Endothelial cell (in vitro differentiated cells): Measurements from ENCODE around the gene PXDN. TPM values are rescaled to one million over a fixed set of nuclear protein-coding genes. Genes with fewer than 3 reads are reported as not detected.

Experiments
- DNase-seq: peaks from one replicate; pipeline ENCODE4 v3.0.0; 2021; ENCODE audit warnings: low spot score
- H3K27ac Mint-ChIP-seq: one replicate; pipeline ENCODE4 v1.8.0; 2021; ENCODE audit warnings: mixed read lengths, inconsistent platforms; ENCODE audit not compliant: unreplicated experiment
- H3K27me3 Mint-ChIP-seq: one replicate; pipeline ENCODE4 v1.8.0; 2021; ENCODE audit warnings: mild to moderate bottlenecking, moderate library complexity, mixed read lengths, inconsistent platforms; ENCODE audit not compliant: unreplicated experiment
- H3K36me3 Mint-ChIP-seq: one replicate; pipeline ENCODE4 v1.8.0; 2021; ENCODE audit warnings: mild to moderate bottlenecking, low read depth, mixed read lengths, inconsistent platforms; ENCODE audit not compliant: unreplicated experiment
- H3K4me1 Mint-ChIP-seq: one replicate; pipeline ENCODE4 v1.8.0; 2021; ENCODE audit warnings: mild to moderate bottlenecking, mixed read lengths, inconsistent platforms; ENCODE audit not compliant: unreplicated experiment
- H3K4me3 Mint-ChIP-seq: one replicate; pipeline ENCODE4 v1.8.0; 2021; ENCODE audit warnings: mild to moderate bottlenecking, mixed read lengths, inconsistent platforms; ENCODE audit not compliant: unreplicated experiment
- H3K9me3 Mint-ChIP-seq: one replicate; pipeline ENCODE4 v1.8.0; 2021; ENCODE audit warnings: mixed read lengths, inconsistent platforms; ENCODE audit not compliant: unreplicated experiment
- total RNA-seq: library from RNA; stranded (reverse); fragmentation: NEBNext Ultra II Directional; extraction: Animal tissue kit (Norgen Biotek cat#: 25700); gene quantifications from one replicate; pipeline ENCODE4 v1.2.1, GENCODE V29; 2021; ENCODE audit not compliant: unreplicated experiment
- TF ChIP-seq, protein P1 (sequence below): fragments of 200-600 bp; sonication (generic); IDR thresholded peaks from one replicate; pipeline ENCODE4 v1.5.0; 2021; ENCODE audit warnings: antibody characterized with exemption; ENCODE audit not compliant: unreplicated experiment

PXDN gene
- total RNA-seq, 1 donor from 2014 or later = 521 TPM

DNA sequence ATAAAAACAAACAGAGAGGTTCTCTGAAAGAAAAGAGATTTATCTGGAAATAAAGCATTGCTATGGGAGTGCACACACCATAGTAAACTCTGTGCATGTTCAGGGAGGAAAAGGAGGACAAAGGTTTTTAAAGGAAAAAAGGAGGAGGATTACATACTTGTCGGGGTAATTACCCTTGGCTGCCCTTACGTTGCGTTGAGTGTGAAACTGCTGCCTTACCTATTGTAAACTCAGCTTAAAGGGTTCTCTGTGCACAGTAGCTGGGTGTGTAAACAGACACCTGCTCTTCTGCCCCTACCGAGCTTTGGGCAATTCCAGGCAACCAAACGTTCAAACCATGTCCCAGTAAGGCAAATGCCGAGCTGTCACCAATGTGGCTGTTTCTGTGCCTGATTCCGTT, 29.6 kb upstream of the PXDN start:
- Mint-ChIP-seq H3K4me3 (no peak overlapping the region), H3K36me3 (no peaks in the 10 kb centered on the region), H3K27ac (no peak overlapping the region), H3K27me3 (peaks cover 1% of the 10 kb centered on the region), H3K4me1 (no peaks in the 10 kb centered on the region), H3K9me3 (no peaks in the 10 kb centered on the region)
- DNase-seq = no peak
- TF ChIP-seq, protein P1, sequence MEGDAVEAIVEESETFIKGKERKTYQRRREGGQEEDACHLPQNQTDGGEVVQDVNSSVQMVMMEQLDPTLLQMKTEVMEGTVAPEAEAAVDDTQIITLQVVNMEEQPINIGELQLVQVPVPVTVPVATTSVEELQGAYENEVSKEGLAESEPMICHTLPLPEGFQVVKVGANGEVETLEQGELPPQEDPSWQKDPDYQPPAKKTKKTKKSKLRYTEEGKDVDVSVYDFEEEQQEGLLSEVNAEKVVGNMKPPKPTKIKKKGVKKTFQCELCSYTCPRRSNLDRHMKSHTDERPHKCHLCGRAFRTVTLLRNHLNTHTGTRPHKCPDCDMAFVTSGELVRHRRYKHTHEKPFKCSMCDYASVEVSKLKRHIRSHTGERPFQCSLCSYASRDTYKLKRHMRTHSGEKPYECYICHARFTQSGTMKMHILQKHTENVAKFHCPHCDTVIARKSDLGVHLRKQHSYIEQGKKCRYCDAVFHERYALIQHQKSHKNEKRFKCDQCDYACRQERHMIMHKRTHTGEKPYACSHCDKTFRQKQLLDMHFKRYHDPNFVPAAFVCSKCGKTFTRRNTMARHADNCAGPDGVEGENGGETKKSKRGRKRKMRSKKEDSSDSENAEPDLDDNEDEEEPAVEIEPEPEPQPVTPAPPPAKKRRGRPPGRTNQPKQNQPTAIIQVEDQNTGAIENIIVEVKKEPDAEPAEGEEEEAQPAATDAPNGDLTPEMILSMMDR = no peak

DNA sequence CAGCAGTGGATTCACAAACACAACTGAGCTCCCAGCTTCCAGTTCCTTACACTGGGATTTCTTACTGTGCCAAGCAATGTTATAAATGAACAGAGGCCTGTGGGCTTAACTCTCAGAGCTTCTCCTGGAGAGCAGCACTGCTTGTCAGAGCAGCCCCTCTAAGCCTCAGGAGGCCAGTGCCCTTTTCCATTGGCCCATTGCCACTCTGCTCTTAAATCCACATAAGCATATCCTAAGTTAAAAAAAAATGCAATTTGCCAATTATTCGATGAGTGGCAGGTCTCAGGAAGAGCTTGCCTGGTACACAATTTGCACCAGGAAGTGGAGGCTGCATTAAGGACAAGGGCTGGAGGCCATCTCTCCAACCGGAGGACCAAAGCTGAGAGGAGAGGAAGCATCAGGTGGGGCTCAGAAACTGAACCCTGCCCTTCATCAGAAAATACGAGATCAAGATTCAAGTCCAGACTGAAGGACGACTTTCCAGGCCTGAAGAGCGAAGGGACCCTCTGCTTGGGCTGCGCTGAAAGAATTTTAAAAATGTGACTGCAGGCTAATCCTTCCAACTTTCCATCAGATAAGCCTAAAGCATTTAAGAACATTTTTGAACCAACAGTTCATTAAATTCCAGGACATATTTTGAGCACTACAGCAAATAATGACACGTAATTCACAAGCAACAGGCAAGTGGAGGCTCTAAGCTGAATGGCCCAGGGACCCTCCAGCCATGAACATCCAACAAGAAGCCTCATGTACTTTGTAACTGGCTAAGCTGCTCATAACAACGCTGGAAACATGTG, 28.4 kb upstream of the PXDN start:
- DNase-seq = no peak
- no peak overlapping the region for H3K27ac Mint-ChIP-seq
- H3K4me3 Mint-ChIP-seq = no peak overlapping the region
- H3K36me3 Mint-ChIP-seq = no peaks in the 10 kb centered on the region
- TF ChIP-seq, protein P1 = no peak
- H3K9me3 Mint-ChIP-seq = no peaks in the 10 kb centered on the region
- H3K27me3 Mint-ChIP-seq = peaks cover 1% of the 10 kb centered on the region
- H3K4me1 Mint-ChIP-seq = no peaks in the 10 kb centered on the region

DNA sequence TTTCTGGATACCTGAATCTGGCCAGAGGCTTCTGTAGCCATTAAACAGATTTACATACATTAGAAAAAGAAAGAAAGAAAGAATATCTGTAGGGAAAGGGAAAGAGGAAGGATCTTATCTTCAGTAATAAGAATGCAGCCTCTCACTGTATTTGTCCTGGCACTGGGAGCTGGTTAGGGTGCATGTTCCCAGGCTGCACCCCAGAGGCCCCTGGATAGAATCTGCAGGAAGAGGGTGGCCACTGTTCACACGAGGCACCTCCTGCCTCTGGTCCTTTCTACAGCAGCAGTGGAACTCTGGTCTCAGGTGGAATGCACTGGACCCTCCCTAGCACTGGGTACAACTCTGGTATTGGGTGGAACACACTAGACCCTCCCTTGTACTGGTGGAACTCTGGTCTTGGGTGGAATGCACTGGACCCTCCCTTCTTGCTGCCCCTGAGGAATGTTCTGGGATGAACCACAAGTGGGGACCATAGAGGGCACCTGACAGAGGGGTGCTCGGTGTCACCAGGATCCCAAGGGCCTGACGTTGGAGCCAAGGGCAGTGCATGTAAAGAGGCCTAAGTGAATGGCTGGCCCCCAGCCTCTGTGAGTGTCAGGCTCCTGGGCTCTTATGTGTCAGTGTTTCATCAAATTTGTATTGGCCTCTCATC, 27.4 kb upstream of the PXDN start:
- no peak overlapping the region for H3K4me3 Mint-ChIP-seq
- TF ChIP-seq, protein P1 = no peak
- DNase-seq = no peak
- no peak overlapping the region for H3K27ac Mint-ChIP-seq
- no peaks in the 10 kb centered on the region for H3K4me1 Mint-ChIP-seq
- H3K36me3 Mint-ChIP-seq = no peaks in the 10 kb centered on the region
- H3K27me3 Mint-ChIP-seq = peaks cover 5% of the 10 kb centered on the region
- no peaks in the 10 kb centered on the region for H3K9me3 Mint-ChIP-seq

DNA sequence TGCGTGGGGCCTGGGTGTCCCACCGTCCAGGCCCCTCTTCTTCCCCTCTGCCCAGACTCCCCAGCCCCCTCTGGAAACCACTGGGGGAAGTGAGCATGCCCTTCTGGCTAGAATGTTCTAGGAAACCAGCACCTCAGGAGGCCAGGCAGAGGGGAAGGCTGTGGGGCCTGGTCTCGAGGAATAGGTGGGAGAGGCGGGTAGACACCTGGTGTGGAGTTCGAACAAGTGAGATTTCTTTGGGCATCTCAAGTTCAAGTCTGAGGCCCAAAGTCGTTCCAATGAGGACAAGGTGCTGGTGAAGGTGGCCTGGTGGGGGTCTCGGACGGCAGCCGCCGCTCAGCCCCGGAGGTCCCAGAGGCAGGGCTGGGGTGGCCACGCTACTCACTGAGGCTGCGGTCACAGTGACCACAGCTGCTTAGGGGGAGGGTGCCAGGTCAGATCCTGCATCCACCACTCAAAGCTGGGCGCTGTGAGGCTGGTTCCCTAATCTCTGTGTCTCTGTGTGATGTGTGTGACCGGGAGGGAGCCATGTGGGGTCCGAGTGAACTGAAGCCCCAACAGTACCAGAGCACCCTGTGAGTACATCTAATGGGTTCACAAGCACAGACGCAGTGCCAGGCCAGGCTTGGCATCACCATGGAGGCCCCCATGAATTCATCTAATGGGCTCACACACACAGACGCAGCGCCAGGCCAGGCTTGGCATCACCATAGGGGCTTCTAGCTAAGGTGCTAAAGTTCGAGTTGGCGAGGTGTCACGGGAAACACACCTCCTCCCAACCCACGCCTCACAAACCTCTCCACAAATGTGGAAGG, 26.5 kb upstream of the PXDN start:
- H3K4me3 Mint-ChIP-seq = no peak overlapping the region
- H3K9me3 Mint-ChIP-seq = no peaks in the 10 kb centered on the region
- no peaks in the 10 kb centered on the region for H3K4me1 Mint-ChIP-seq
- peaks cover 5% of the 10 kb centered on the region for H3K27me3 Mint-ChIP-seq
- TF ChIP-seq, protein P1 = no peak
- no peak overlapping the region for H3K27ac Mint-ChIP-seq
- no peaks in the 10 kb centered on the region for H3K36me3 Mint-ChIP-seq
- DNase-seq = no peak
